GM23338 (cell line): ENCODE results near the gene ZBTB7C. TPM values are rescaled to one million over a fixed set of nuclear protein-coding genes. Genes with fewer than 3 reads are reported as not detected.

Experiments
- ATAC-seq: fragments of 200-7000 bp; cut with Tn5 transposase; 3 replicates; pipeline ENCODE4 v1.9.1; 2020
- DNase-seq: peaks from one replicate; pipeline ENCODE4 v3.0.0-alpha.2; 2015; ENCODE audit warnings: low spot score
- H2AFZ ChIP-seq: fragments of 200-600 bp; sonication (generic); 2 replicates; pipeline ENCODE4 v1.8.0; 2016; ENCODE audit warnings: antibody characterized with exemption, mild to moderate bottlenecking, moderate library complexity
- H3F3A ChIP-seq: fragments of 200-600 bp; sonication (generic); replicated peaks from 2 replicates; pipeline ENCODE4 v1.8.0; 2017; ENCODE audit warnings: antibody characterized with exemption, mixed run types, low read depth
- H3K27ac ChIP-seq: fragments of 200-600 bp; sonication (generic); 2 replicates; pipeline ENCODE4 v1.6.1; 2016; ENCODE audit warnings: low read depth
- H3K27me3 ChIP-seq: fragments of 200-600 bp; sonication (generic); 2 replicates; pipeline ENCODE4 v1.8.0; 2016; ENCODE audit warnings: mild to moderate bottlenecking, mixed run types, moderate library complexity; ENCODE audit not compliant: insufficient read depth
- H3K36me3 ChIP-seq: fragments of 200-600 bp; sonication (generic); 2 replicates; pipeline ENCODE4 v1.8.0; 2016; ENCODE audit warnings: mild to moderate bottlenecking; ENCODE audit not compliant: insufficient read depth
- H3K4me1 ChIP-seq: fragments of 200-600 bp; sonication (generic); 2 replicates; pipeline ENCODE4 v1.8.0; 2016; ENCODE audit warnings: mild to moderate bottlenecking, moderate library complexity; ENCODE audit not compliant: insufficient read depth
- H3K4me2 ChIP-seq: fragments of 200-600 bp; sonication (generic); 2 replicates; pipeline ENCODE4 v1.7.1; 2017; ENCODE audit warnings: mixed run types
- H3K4me3 ChIP-seq: fragments of 200-600 bp; sonication (generic); 2 replicates; pipeline ENCODE4 v1.6.1; 2016; ENCODE audit warnings: mixed run types
- H3K79me2 ChIP-seq: fragments of 200-600 bp; sonication (generic); replicated peaks from 2 replicates; pipeline ENCODE4 v1.8.0; 2017; ENCODE audit warnings: mild to moderate bottlenecking; ENCODE audit not compliant: insufficient read depth
- H3K9me2 ChIP-seq: fragments of 200-600 bp; sonication (generic); 2 replicates; pipeline ENCODE4 v1.8.0; 2017; ENCODE audit not compliant: insufficient read depth
- H4K20me1 ChIP-seq: fragments of 200-600 bp; sonication (generic); replicated peaks from 2 replicates; pipeline ENCODE4 v1.8.0; 2017; ENCODE audit warnings: mild to moderate bottlenecking; ENCODE audit not compliant: insufficient read depth
- H3K27ac Mint-ChIP-seq: 2 replicates; pipeline ENCODE4 v1.8.0; 2020; ENCODE audit warnings: inconsistent platforms, mild to moderate bottlenecking, moderate library complexity, mixed read lengths
- H3K27me3 Mint-ChIP-seq: 3 replicates; pipeline ENCODE4 v1.8.0; 2022; ENCODE audit warnings: low read depth, mild to moderate bottlenecking, moderate library complexity, mixed read lengths, inconsistent platforms; ENCODE audit not compliant: insufficient read depth, poor library complexity
- H3K36me3 Mint-ChIP-seq: 3 replicates; pipeline ENCODE4 v1.8.0; 2021; ENCODE audit warnings: low read depth, mild to moderate bottlenecking, inconsistent platforms, moderate library complexity, mixed read lengths
- H3K4me1 Mint-ChIP-seq: 3 replicates; pipeline ENCODE4 v1.8.0; 2020; ENCODE audit warnings: mild to moderate bottlenecking, inconsistent platforms, mixed read lengths
- H3K4me3 Mint-ChIP-seq: 3 replicates; pipeline ENCODE4 v1.8.0; 2021; ENCODE audit warnings: moderate library complexity, mild to moderate bottlenecking, inconsistent platforms, mixed read lengths
- H3K9me3 Mint-ChIP-seq: 3 replicates; pipeline ENCODE4 v1.8.0; 2020; ENCODE audit warnings: moderate library complexity, mild to moderate bottlenecking, inconsistent platforms, mixed read lengths
- ETS1 ChIP-seq: IDR thresholded peaks from 2 replicates; pipeline ENCODE4 v1.6.1; 2016; ENCODE audit warnings: antibody characterized with exemption
- EZH2 ChIP-seq: fragments of 200-600 bp; sonication (generic); IDR thresholded peaks from one replicate; pipeline ENCODE4 v1.8.0; 2017; ENCODE audit warnings: antibody characterized with exemption, mild to moderate bottlenecking, low read depth; ENCODE audit not compliant: unreplicated experiment
- EZH2phosphoT487 ChIP-seq: fragments of 200-600 bp; sonication (generic); IDR thresholded peaks from one replicate; pipeline ENCODE4 v1.8.1; 2018; ENCODE audit warnings: antibody characterized with exemption; ENCODE audit not compliant: unreplicated experiment
- JUNB ChIP-seq: IDR thresholded peaks from one replicate; pipeline ENCODE4 v1.6.1; 2016; ENCODE audit warnings: antibody characterized with exemption; ENCODE audit not compliant: unreplicated experiment
- NANOG ChIP-seq: IDR thresholded peaks from 2 replicates; pipeline ENCODE4 v1.6.1; 2016; ENCODE audit warnings: antibody characterized with exemption, borderline replicate concordance
- REST ChIP-seq: IDR thresholded peaks from one replicate; pipeline ENCODE4 v1.6.1; 2018; ENCODE audit warnings: antibody characterized with exemption; ENCODE audit not compliant: unreplicated experiment
- ZNF331 ChIP-seq: fragments of 250-450 bp; sonication (Bioruptor Pico); IDR thresholded peaks from 2 replicates; pipeline ENCODE4 v1.5.0; 2020; ENCODE audit warnings: low read depth, mild to moderate bottlenecking, moderate library complexity
- ZNF462 ChIP-seq: fragments of 250-450 bp; sonication (Bioruptor Pico); IDR thresholded peaks from 2 replicates; pipeline ENCODE4 v1.5.0; 2020; ENCODE audit warnings: mild to moderate bottlenecking, moderate library complexity
- polyA plus RNA-seq: library from polyadenylated mRNA; unstranded; fragments of >200 nt; fragmentation: Nextera tagmentation; extraction: Ambion mirVana; gene quantifications from 2 replicates; pipeline ENCODE4 v1.2.1, GENCODE V29; 2016
- total RNA-seq: library from RNA; depleted of rRNA; stranded (reverse); fragments of >200 nt; shearing (Covaris generic); gene quantifications from 2 replicates; pipeline ENCODE4 v1.2.3, GENCODE V29; 2014
- TF ChIP-seq, protein P1 (sequence below), 2 experiments: fragments of 200-600 bp in 1 of 2; sonication (generic) in 1 of 2; conservative IDR thresholded peaks; 2 replicates each; pipeline versions ENCODE4 v1.5.1 to v1.6.1; 2016 to 2017; ENCODE audit warnings: antibody characterized with exemption in 2 of 2, low read depth in 2 of 2, mild to moderate bottlenecking in 2 of 2, moderate library complexity in 1 of 2

ZBTB7C gene
- total and polyA plus RNA-seq, 2 experiments from 2014 or later, result 0.03 to 0.14 TPM

GRCh38 chr18:48364146-48364545 lies 45.0 kb downstream of the ZBTB7C start (continued):
- TF ChIP-seq ZNF462 (CRISPR knock-in tag) (no peak), ETS1 (no peak), JUNB (no peak)

DNA sequence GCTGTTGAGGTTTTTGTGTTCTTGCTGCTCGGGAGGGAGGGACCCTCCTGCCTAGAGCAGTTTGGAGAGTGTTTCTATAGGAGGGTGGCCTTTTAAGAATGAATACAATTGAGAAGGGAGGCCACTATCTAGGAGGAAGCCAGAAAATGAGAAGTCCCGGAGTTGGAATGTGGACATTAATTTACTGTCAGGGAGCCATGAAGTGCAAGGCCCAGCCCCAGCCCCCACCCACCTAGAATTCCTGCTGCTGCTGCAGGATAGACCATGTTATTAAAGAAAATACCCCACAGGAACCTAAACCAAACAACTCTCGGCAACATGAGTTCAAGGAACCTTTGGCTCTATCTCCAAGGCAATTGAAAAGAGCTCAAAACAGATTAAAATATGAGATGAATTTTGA lies 46.0 kb downstream of the ZBTB7C start:
- Histone ChIP-seq H3K36me3 (peaks cover 7% of the 10 kb centered on the region; the same call in 1 of the 2 replicates), H3K27me3 (no peaks in the 10 kb centered on the region), H3K4me1 (0 out of 2 replicates have a peak, but pooled peaks cover 3% of the 10 kb centered on the region), H3F3A (no peaks in the 10 kb centered on the region), H3K27ac (no peak overlapping the region), H3K4me3 (no peak overlapping the region), H3K4me2 (no peak overlapping the region), H2AFZ (no peak overlapping the region), H3K9me2 (no peaks in the 10 kb centered on the region), H3K79me2 (no peaks in the 10 kb centered on the region), H4K20me1 (no peaks in the 10 kb centered on the region)
- H3K27me3 Mint-ChIP-seq, result peaks cover 6% of the 10 kb centered on the region
- H3K27ac Mint-ChIP-seq, result no peak overlapping the region
- H3K4me3 Mint-ChIP-seq, result no peak overlapping the region
- peaks cover 19% of the 10 kb centered on the region for H3K4me1 Mint-ChIP-seq
- peaks cover 6% of the 10 kb centered on the region; the same call in 2 of the 3 replicates for H3K36me3 Mint-ChIP-seq
- H3K9me3 Mint-ChIP-seq, result peaks cover 6% of the 10 kb centered on the region; the same call in 2 of the 3 replicates
- DNase-seq, result no peak
- no peak for ATAC-seq
- no peak for TF ChIP-seq JUNB
- no peak for TF ChIP-seq EZH2phosphoT487
- TF ChIP-seq EZH2, result no peak
- TF ChIP-seq REST, result no peak
- TF ChIP-seq, protein P1, sequence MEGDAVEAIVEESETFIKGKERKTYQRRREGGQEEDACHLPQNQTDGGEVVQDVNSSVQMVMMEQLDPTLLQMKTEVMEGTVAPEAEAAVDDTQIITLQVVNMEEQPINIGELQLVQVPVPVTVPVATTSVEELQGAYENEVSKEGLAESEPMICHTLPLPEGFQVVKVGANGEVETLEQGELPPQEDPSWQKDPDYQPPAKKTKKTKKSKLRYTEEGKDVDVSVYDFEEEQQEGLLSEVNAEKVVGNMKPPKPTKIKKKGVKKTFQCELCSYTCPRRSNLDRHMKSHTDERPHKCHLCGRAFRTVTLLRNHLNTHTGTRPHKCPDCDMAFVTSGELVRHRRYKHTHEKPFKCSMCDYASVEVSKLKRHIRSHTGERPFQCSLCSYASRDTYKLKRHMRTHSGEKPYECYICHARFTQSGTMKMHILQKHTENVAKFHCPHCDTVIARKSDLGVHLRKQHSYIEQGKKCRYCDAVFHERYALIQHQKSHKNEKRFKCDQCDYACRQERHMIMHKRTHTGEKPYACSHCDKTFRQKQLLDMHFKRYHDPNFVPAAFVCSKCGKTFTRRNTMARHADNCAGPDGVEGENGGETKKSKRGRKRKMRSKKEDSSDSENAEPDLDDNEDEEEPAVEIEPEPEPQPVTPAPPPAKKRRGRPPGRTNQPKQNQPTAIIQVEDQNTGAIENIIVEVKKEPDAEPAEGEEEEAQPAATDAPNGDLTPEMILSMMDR (conservative IDR thresholded peaks at IDR 0.05; ENCODE audit: low read depth in 2 of 2), result no peak
- TF ChIP-seq NANOG, result no peak
- no peak for TF ChIP-seq ZNF331 (CRISPR knock-in tag)
